NCI-H774 (cell line): Measurements from ENCODE around the gene ANKRD55.
A peak's percentile ranks its signal among the peaks of the same experiment; 100 is the strongest.
"Not testable (repeated sequence)": the region's sequence is repeated elsewhere in the genome, so short reads cannot be mapped to it uniquely, and the experiment has no call there.

Experiments
- DNase-seq: peaks from one replicate; lab custom pipeline; 2025; lab: John Stamatoyannopoulos, UW

Gene ANKRD55

DNA sequence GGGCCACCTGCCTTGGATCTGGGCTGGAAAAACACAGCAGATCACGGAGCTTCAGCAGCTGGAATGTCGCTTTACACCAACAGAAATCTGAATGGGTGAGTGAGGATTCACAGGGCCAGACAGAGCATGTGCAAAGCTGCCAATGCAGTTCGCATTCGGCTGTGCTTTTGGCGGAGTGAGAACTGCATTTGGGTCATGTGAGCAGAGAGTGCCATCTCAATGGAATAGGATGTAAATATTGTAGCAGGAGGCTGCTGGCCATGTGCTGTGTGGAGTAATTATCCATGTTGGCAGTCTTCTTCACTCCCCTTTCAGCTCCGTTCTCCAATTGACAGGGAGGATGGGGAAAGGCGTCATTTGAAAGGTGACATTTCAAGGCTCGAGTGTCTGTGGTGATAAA, at the start of gene ANKRD55:
Gene ANKRD55 (minus strand): TSS at position 101 of the 400 bp plus-strand sequence. CDS start 417 bp downstream, outside the sequence.
- peak; percentile 54 for DNase-seq

DNA sequence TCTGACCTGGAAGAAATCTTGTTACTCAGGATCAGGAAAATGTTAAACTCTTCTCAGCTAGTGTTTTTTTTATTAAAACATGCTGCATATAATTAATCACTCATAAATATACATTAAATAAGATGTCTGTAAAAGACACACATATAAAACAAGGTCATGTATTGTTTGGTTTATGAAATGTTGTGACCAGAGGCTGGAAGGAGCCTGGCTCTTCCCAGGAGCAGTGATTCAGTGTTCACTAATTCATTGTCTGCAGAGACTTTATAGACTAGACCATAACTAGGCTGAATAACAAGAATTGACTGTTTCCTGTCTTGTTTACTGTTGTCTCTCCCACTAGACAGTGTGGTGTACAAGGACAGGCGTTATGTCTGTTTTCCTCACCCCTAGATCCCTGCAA, 49.1 kb upstream of the ANKRD55 start:
- DNase-seq = no peak

GRCh38 chr5:56281489-56282165, 48.5 kb upstream of the ANKRD55 start:
- DNase-seq = no peak

DNA sequence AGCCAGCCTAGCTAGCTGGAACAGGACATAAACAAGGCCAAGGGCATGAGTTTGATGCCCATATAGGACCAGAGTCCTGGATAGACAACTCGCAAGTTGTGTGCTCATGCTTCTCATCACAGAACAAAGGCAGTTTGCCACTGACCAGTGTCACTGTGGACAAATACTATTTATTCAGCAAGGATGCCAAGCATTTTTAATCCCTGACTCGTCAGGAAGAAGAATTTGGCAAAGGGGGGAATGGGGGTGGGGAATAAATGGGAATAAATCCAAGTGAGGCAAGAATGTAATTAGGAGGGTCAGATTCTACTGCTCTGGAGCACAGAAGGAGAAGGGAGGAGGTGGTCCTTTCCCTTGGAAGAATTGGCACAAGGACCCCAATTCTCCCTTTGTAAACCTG, 46.8 kb upstream of the ANKRD55 start:
- DNase-seq = no peak

- no peak for DNase-seq
These were observed 46.2 kb upstream of the ANKRD55 start for GRCh38 chr5:56279291-56279690.

GRCh38 chr5:56278335-56278753, 45.2 kb upstream of the ANKRD55 start:
- no peak for DNase-seq

GRCh38 chr5:56277573-56277972, 44.4 kb upstream of the ANKRD55 start:
- no peak for DNase-seq

GRCh38 chr5:56273376-56273955, 40.3 kb upstream of the ANKRD55 start:
- no peak for DNase-seq

GRCh38 chr5:56272765-56273164, 39.6 kb upstream of the ANKRD55 start:
- no peak for DNase-seq

GRCh38 chr5:56270568-56271392, 37.6 kb upstream of the ANKRD55 start:
- peak; percentile 71 for DNase-seq

DNA sequence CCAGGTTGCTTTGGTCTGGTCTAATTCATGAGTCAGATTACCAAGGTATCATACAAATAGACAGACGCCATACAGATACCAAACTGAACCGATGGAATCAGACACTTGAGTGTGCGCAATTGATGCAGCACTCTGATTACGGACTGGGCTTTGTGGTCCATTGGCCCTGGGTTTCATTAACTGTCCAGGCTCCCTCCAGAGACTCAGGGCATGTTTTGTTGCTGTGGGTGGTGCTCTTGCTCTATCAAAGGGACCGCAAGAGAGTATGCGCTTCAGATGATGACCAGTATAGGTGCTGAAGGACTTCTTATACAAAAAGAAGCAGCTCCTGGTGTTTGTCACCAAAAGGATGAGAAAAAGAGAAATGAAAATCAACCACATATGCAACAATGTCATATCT, 36.9 kb upstream of the ANKRD55 start:
- no peak for DNase-seq

GRCh38 chr5:56269216-56269927, 36.2 kb upstream of the ANKRD55 start:
- no peak for DNase-seq

GRCh38 chr5:56268707-56269106, 35.6 kb upstream of the ANKRD55 start:
- not testable (repeated sequence) for DNase-seq

GRCh38 chr5:56267856-56268255, 34.7 kb upstream of the ANKRD55 start:
- DNase-seq = no peak

DNA sequence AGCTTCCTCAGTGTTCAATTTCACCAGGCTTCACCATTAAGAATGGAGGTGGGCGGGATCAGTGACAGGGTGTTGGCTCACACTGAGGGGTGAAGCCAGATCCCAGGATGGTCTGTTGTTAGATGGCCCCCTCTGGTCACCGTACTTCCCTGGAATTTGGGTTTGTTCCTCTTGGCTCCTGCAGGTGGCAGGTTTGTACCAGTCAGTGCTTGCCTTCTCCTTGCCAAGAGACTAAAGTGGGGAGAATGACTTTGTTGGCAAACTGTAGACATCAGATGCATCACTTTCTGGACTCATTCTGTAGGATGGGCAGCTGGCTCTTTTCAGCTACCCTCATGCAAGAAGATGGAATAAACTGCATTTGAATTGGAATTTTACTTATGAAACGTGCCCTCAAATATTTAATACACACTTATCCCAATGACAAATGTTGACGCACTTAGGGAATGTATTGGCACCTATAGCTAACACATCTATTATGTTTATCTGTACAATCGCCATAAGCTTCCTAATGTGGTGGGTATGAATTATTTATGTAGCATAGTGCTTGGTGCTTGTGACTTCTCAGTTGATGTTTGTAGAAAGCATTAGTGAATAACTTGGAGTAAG, 31.4 kb upstream of the ANKRD55 start:
- DNase-seq = peak; percentile 11

- DNase-seq = no peak
These were observed 29.1 kb upstream of the ANKRD55 start for GRCh38 chr5:56262279-56262678.

DNA sequence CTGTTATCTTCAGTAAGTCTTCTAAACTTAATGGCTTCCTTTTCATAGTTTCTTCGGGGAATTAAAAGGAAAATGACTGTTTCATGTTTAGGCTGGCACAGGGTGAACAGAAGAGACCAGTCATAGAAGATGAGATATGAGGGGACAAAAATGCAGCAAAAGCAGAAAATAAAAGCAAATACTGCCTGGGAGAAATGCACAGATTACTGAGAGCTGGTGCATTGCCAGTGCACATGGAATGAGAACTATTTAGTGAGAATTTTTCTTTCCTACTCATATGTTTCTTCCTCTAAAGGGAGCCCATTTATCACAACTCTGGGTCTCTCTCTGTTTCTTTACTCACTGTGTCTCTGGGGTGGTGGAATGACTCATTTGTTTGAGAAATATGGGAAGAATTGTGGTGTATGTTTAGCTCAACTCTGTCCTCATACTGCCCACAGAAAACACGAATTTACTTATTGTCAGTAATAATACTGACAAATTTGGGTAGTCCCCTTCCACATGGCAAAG, 25.9 kb upstream of the ANKRD55 start:
- no peak for DNase-seq

- not testable (repeated sequence) for DNase-seq
These were observed 24.8 kb upstream of the ANKRD55 start for GRCh38 chr5:56257763-56258529.

DNA sequence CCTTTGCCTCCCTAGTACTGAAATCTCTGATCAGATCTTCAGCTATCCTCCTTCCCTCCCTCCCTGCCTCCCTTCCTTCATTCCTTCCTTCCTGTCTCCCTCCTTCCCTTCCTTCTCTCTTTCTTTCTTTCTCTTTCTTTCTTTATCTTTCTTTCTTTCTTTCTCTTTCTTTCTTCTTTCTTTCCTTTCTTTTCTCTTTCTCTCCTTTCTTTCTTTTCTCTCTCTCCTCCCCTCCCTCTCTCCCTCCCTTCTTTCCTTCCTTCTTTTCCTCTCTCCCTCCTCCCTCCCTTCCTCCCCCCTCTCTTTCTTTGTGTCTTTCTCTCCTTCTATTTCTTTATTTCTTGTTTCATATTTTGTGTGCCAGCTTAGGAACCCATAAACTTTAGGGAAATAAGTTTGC, 23.9 kb upstream of the ANKRD55 start:
- no peak for DNase-seq

- no peak for DNase-seq
These were observed 22.4 kb upstream of the ANKRD55 start for GRCh38 chr5:56255502-56255901.

DNA sequence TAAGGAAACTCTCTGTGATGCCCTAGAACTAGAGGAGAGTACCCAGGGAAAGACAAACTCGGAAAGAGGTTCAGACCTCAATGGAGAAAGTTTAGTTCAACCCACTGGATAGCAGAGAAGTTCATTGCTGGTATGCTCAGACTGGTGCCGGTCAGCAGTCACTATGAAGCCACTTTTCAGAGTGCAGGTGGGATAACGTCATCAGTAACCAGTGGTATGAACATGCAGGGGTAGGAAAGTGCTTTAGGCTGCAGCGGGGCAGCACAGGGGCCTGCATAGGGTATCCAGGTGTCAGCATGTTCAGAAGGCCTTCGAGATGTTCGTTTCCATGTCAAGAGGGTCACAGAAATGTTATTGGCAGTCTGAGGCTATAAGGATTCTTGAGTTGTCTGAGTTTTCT, 20.8 kb upstream of the ANKRD55 start:
- no peak for DNase-seq
